RWPE2 (cell line): ENCODE data around the gene PDCD1.

Experiments
- ATAC-seq: fragments of 200-7000 bp; cut with Tn5 transposase; 3 replicates; pipeline ENCODE4 v1.9.1; 2021; ENCODE audit warnings: low read depth
- DNase-seq: peaks from one replicate; pipeline ENCODE4 v3.0.0-alpha.2; 2020; ENCODE audit warnings: low spot score
- H3K27ac ChIP-seq: fragments of 450-650 bp; 2 replicates; pipeline ENCODE4 v1.5.1; 2017; ENCODE audit warnings: mild to moderate bottlenecking; ENCODE audit not compliant: poor library complexity, severe bottlenecking
- H3K27me3 ChIP-seq: fragments of 250-450 bp; sonication (Bioruptor Pico); 2 replicates; pipeline ENCODE4 v1.5.1; 2021; ENCODE audit warnings: mild to moderate bottlenecking, moderate library complexity; ENCODE audit not compliant: insufficient read depth, poor library complexity, severe bottlenecking
- H3K36me3 ChIP-seq: fragments of 250-450 bp; sonication (Bioruptor Pico); 2 replicates; pipeline ENCODE4 v1.5.1; 2020; ENCODE audit warnings: low read depth, mild to moderate bottlenecking, moderate library complexity
- H3K4me1 ChIP-seq: fragments of 250-450 bp; sonication (Bioruptor Pico); 2 replicates; pipeline ENCODE4 v1.5.1; 2021; ENCODE audit warnings: mild to moderate bottlenecking, moderate library complexity; ENCODE audit not compliant: insufficient read depth, poor library complexity, severe bottlenecking
- H3K4me3 ChIP-seq: fragments of 250-450 bp; sonication (Bioruptor Pico); 2 replicates; pipeline ENCODE4 v1.5.1; 2021; ENCODE audit warnings: mild to moderate bottlenecking, moderate library complexity; ENCODE audit not compliant: severe bottlenecking
- H3K9me3 ChIP-seq: fragments of 250-450 bp; sonication (Bioruptor Pico); 2 replicates; pipeline ENCODE4 v1.5.1; 2021; ENCODE audit warnings: mild to moderate bottlenecking, moderate library complexity; ENCODE audit not compliant: severe bottlenecking
- TF ChIP-seq, protein P1 (sequence below): fragments of 450-650 bp; IDR thresholded peaks from one replicate; pipeline ENCODE4 v1.5.1; 2017; ENCODE audit warnings: mild to moderate bottlenecking, moderate library complexity; ENCODE audit not compliant: poor library complexity, severe bottlenecking

Gene PDCD1

DNA sequence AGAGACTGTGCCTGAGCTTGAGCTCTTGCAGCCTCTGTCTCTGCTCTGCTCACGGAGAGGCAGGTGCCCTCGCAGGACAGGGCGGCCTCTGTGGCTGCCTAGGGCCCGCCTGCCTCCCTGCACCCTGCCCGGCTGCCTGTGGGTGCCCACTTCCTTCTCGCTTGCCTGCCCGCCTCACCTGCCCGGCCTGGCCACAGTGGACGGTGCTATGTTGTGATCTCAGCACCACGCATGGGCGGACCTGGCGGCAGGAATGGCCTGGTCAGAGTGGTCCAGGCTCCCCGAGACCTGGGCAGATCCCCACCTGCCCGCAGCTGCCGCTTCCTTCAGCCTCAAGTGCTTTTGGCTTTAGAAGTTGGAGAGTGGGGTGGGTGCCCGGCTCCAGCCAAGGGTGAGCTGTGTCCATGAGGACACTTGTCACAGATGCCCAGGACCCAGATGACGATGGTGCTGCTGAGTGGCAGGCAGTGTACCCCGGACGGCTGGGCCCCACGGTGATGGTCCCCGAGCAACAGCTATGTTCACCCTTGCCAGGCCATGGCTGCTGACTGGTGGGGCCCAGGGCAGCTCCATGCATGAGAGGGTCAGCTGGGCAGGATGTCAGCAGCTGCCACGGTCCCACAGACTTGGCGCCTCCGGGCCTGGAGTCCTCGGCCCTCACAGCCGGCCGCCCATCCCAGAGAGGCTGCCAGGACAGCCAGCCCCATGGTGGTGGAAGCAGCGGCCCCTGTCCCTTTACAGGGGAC lies 36.2 kb upstream of the PDCD1 start:
- DNase-seq = peak; percentile 62
- TF ChIP-seq, protein P1, sequence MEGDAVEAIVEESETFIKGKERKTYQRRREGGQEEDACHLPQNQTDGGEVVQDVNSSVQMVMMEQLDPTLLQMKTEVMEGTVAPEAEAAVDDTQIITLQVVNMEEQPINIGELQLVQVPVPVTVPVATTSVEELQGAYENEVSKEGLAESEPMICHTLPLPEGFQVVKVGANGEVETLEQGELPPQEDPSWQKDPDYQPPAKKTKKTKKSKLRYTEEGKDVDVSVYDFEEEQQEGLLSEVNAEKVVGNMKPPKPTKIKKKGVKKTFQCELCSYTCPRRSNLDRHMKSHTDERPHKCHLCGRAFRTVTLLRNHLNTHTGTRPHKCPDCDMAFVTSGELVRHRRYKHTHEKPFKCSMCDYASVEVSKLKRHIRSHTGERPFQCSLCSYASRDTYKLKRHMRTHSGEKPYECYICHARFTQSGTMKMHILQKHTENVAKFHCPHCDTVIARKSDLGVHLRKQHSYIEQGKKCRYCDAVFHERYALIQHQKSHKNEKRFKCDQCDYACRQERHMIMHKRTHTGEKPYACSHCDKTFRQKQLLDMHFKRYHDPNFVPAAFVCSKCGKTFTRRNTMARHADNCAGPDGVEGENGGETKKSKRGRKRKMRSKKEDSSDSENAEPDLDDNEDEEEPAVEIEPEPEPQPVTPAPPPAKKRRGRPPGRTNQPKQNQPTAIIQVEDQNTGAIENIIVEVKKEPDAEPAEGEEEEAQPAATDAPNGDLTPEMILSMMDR = no peak
- Histone ChIP-seq H3K27me3 (no peaks in the 10 kb centered on the region), H3K27ac (no peak overlapping the region), H3K36me3 (no peaks in the 10 kb centered on the region), H3K4me3 (no peak overlapping the region), H3K9me3 (peaks cover 3% of the 10 kb centered on the region), H3K4me1 (no peaks in the 10 kb centered on the region)
- no peak for ATAC-seq

DNA sequence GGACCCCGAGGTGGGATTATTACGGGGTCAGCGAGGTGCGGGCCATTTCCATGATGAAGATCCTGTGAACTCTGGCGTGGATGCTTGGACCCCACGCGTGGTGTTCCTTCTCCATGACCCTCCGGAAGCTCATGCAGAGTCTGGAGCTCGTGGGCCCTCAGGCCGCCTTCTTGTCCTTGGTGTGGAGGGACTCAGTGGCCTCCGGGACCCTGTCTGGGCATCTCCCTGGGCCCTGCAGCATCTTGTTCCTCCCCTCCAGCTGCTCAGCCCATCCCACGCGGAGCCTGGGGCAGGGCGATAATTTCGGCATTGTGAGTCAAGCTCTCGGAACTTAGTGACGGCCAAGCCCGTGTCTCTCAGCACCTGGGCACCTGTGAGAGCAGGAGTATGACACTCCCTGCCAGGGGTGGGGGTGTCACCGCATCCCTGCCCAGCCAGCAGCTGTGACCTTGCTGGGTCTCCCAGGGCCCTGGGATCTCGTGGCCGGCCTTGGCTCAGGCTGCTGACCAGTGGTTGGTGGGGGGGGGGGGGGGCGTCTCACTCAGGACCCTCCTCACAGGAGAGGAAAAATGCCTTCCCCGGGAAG lies 35.5 kb upstream of the PDCD1 start:
- no peak overlapping the region for H3K4me3 ChIP-seq
- no peak overlapping the region for H3K27ac ChIP-seq
- H3K27me3 ChIP-seq = no peaks in the 10 kb centered on the region
- peak; percentile 71 for DNase-seq
- peak; percentile 24; the same call in 1 of the 3 replicates for ATAC-seq
- H3K4me1 ChIP-seq = no peaks in the 10 kb centered on the region
- TF ChIP-seq, protein P1 = no peak
- H3K9me3 ChIP-seq = peaks cover 3% of the 10 kb centered on the region
- no peaks in the 10 kb centered on the region for H3K36me3 ChIP-seq

DNA sequence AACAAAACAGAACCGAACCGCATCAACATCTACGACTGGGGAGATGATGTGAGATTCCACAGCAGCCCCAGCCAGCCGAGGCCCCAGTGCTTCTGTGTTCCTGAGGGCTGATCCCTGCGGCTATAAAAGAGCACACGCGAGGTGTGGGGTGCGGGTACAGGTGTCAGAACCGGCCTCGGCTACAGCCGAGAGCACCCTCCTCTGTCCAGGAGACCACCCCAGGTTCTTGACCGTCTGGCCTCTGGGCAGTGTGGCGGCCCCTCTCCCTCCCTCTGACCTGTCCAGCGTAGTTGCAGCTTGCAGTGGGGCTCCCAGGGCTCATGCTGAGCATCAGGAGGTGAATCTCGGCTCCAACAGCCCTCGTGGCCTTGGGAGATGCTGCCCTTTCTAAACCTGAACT lies 34.6 kb upstream of the PDCD1 start:
- Histone ChIP-seq H3K9me3 (peaks cover 3% of the 10 kb centered on the region), H3K4me1 (no peaks in the 10 kb centered on the region), H3K27ac (no peak overlapping the region), H3K36me3 (no peaks in the 10 kb centered on the region), H3K27me3 (no peaks in the 10 kb centered on the region), H3K4me3 (no peak overlapping the region)
- DNase-seq (no peak), ATAC-seq (no peak)
- TF ChIP-seq, protein P1 = no peak

DNA sequence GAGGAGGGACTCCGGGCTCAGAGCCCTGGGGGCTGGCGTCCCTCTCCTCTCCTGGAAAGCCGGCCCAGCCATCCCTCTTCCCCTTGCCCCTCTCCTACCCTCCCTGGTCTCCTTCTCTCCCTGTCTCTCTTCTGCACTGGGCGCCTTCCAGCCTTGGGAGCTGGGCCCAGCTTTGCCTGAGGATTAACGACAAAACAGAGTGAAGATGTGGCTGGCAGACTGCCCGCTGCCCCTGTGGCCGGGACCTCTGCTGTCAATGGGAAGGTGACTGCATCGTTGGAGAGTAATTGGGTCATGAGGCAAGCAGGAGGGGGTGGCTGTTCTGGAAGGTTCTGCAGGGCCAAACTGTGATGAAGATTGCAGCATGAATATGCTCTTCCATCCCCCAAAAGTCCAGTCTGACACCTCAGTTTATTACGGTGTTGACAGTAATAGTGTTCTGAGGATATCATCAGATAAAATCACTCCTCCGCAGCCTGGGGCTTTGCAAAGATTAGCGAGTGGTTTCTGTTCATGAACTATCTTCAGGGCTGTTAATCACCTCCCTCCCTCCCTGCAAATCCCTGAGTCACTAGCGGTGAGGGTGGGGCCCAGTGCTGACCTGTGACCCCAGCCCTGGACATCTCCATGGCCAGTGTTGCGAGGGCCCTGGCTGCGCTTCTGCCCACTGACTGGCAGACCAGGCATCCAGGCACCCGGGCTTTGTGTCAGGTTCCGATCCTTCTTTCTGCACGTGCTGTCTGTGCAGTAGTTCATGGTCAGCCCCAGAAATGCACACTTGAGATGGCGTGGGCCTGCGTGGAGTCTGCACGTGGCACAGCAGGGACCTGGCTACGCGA lies 33.8 kb upstream of the PDCD1 start:
- Histone ChIP-seq H3K4me1 (no peaks in the 10 kb centered on the region), H3K4me3 (no peak overlapping the region), H3K9me3 (peaks cover 3% of the 10 kb centered on the region), H3K36me3 (no peaks in the 10 kb centered on the region), H3K27ac (no peak overlapping the region), H3K27me3 (no peaks in the 10 kb centered on the region)
- DNase-seq (peak; percentile 42), ATAC-seq (no peak)
- TF ChIP-seq, protein P1 = no peak
